HTR-8/SVneo (cell line): ENCODE measurements around the gene SLC24A4.

ENCODE experiments used
- DNase-seq: peaks from one replicate; pipeline ENCODE4 v3.0.0; 2011; ENCODE audit warnings: low spot score, mixed read lengths; ENCODE audit not compliant: insufficient read length
- FAIRE-seq: peaks from 2 replicates; lab custom pipeline; 2011; peaks lifted over from hg19 to GRCh38; lab: Jason Lieb, UNC

Gene SLC24A4

GRCh38 chr14:92470215-92470614, 147.2 kb downstream of the SLC24A4 start:
- DNase-seq (no peak), FAIRE-seq (no peak)

GRCh38 chr14:92470811-92471210, 147.8 kb downstream of the SLC24A4 start:
- FAIRE-seq = no peak
- no peak for DNase-seq

DNA sequence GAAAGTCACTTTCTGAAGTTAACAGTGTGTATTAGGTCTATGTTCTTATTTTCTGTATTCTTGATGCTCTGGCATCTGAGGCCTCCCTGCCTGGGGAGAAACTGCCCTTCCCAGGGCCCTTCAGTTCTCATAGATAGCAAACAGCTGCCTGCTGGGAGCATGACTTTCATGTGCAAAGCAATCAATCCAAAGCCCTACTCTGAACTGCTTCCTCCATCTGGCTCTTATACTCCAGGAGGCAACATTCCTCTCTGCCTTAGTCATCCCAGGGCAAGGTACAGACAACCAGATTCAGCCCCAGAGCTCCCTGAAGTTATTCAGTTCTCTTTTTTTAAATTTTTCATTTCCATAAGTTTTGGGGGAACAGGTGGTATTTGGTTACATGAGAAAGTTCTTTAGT, 149.0 kb downstream of the SLC24A4 start:
- FAIRE-seq (no peak), DNase-seq (peak; percentile 78)

DNA sequence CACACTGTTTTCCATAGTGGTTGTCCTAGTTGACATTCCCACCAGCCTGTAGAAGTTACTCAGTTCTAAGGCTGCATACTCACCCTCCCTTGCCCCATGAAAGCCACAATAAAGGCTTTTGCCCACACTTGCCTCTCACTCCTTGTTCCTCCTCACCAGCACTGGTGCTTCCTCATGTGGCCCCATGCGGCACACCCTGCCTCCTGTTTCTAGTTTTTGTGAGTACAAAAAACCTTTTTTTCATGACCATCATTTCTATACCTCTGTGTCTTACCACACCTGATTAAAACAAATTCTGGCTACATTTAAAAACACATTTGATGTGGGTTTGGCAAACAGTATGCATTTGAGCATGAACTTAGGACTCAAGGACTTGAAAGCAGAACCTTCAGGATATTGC, 149.9 kb downstream of the SLC24A4 start:
- DNase-seq (no peak), FAIRE-seq (no peak)

DNA sequence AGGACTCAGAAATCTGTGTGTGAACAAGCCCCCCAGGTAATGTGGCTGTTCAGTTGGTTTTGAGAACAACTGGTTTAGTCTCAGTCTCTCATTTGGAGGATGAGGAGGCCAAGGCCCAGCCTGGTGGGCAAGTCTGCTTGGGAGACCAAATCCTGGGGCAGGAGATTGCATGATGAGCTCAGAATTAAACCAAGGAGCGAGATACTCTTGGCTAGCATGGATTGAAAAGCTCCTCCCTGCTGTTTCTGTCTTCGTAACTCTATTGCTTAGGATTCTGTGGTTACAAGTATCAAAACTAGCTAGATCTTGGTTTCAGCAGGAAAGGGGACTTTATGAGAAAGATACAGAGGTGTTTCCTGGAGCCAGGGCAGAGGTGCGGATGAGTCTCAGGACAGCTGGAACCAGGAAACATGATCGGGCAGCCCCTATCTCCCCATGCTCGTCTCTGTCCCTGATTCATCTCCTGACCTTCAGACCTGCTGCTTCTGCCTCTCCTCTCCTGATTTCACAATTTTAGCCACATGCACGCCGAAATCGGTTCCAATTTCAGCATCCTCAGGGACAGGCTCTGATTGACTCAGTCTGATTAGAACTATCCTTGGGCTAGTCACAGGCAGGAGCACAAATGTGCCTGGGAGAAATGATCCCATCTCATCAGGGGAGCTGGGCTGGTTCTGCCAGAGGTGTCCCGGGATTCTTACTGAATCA, 150.4 kb downstream of the SLC24A4 start:
- FAIRE-seq = peak; percentile 40
- peak; percentile 58 for DNase-seq

DNA sequence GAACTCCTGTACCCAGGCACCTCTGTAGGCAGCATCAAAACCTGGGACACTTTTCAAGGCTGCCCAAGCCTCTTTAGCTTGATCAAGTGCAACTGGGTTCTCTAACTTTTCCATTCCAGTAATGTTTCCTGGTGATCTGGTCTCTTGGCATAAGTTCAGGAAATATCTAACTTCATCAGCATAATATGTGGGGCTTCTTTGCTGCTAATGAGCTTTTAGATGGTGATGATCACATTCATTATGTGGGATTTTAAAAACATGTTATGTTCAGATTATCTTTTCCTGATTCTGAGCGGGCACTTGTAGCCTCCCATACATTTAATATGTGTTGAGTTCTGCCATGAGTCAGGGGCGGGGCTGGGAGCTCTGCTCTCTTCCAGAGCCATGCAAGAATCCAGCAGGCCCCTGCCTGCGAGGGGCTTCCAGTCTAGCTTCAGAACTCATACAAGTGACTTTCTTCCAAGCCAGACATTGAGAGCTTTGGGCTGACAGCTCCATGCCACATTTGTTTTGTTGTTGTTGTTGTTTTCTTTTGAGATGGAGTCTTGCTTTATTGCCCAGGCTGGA, 151.1 kb downstream of the SLC24A4 start:
- no peak for DNase-seq
- FAIRE-seq = no peak

- FAIRE-seq = no peak
- DNase-seq = no peak
Observed at GRCh38 chr14:92475037-92475436, 152.1 kb downstream of the SLC24A4 start.

- FAIRE-seq (no peak), DNase-seq (no peak)
Observed at GRCh38 chr14:92475451-92476187, 152.7 kb downstream of the SLC24A4 start.

- DNase-seq = no peak
- no peak for FAIRE-seq
Observed at GRCh38 chr14:92480856-92481255, 157.9 kb downstream of the SLC24A4 start.

- FAIRE-seq (no peak), DNase-seq (no peak)
Observed at GRCh38 chr14:92481386-92481785, 158.4 kb downstream of the SLC24A4 start.

DNA sequence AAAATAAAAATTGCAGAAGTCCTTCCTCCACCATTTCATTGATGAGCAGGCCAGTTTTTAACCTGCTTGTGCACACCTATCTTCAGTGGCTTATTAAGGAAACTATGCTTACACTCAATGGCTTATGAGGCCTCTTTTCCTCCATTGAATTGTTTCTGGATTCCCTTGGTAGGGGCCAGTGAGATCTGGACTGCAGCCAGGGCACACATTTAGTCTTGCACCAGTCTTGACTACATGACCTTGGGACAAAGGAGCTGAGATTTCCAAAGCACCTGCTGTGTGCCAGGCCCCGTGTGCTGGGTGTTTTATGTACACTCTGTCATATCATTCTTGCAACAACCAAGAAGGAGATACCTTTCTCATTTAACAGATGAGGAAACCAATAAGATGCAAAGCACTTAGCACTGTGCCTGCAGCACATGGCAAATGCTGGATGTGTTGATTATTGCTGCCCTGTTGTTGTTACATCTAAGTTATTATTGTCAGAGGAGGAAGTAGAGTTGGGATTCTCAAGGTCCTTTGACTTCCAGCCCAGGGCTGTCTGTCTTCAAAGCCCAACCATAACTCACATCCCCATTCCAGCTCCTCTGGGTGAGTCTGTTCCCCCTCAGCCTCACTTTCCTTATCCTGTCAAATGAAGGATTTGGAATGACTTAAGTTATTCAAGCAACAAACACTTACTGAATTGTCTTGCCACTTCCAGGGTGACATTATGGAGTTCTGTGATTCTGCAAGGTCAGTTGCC, 159.0 kb downstream of the SLC24A4 start:
- DNase-seq (no peak), FAIRE-seq (no peak)

DNA sequence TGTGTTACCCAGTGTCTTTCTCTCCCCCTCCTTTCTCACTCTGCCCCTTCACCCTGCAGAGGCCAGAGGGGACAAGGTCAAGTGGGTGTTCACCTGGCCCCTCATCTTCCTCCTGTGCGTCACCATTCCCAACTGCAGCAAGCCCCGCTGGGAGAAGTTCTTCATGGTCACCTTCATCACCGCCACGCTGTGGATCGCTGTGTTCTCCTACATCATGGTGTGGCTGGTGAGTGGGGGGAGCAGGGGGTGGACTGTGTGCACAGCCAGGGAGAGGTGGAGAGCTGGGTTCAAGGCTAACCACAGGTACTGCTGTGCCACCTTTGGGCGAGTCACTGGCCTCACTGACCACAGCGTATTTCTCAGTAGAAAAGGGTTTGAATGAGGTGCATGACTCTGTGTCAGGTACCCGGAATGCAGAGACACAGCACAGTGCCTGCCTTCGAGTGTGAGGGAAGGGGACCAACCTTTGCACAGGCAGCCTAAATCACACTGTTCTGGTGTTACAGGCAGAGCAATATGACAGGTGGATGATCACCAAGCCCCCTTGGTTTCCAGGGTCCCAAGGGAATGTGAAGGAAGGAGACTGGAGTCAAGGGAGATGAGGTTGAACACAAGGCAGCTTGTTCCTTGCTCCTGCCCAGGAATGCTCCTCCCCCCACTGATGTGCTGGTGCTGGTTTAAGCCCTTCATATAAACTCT, 159.8 kb downstream of the SLC24A4 start:
- FAIRE-seq = no peak
- no peak for DNase-seq

DNA sequence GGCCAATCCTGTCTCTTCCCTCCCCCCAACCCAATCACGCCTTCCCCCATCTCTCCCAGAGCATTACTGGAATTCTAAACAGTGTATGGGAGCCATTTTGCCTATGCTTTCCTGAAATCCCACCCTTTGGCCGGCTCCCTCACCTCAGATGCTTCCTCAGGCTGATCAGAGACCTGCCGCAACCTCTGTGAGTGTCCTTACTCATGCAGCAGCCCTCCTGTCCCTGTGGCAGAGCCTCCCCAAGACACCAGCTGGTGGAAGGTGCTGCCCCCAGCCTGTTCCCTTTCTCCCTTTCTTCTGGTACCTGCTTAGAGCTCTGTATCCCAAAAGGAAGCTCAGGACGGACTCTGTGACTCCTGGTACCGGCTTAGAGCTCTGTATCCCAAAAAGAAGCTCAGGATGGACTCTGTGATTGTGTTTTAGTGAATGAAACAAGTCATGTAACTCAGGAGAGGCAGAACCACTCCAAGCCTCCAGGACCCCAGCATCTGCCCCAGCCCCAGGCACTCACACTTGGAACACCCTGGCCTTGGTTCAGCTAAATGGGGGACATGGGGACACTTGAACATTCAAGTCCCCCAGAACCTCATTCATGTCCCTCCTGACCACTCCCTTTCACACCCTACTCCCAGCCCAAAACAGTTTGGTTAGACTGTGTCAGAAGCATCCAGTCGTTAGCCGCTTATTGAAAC, 161.3 kb downstream of the SLC24A4 start:
- FAIRE-seq = no peak
- no peak for DNase-seq

DNA sequence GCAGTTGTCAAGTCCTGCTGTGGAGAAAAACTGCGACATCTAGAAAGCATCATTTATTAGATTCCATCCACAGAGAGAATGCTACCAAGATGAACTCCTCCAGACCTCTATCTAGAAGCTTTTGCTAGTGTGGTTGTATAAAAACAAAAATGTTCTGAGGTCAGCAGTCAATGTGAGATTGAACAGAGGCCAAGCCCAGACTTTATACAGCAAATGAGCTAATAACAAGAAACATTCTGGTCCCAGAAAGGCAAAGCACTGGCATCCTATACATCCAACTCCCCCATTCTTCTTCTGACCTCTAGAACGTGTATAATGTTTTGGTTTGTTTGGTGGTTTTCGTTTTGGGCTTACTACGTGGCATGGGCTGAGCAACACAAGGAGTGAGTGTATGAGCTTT, 163.9 kb downstream of the SLC24A4 start:
- DNase-seq (no peak), FAIRE-seq (no peak)

GRCh38 chr14:92487513-92488133, 164.7 kb downstream of the SLC24A4 start:
- FAIRE-seq (peak; percentile 42), DNase-seq (no peak)

GRCh38 chr14:92489394-92490238, 166.7 kb downstream of the SLC24A4 start:
- no peak for DNase-seq
- peak; percentile 69 for FAIRE-seq

GRCh38 chr14:92490239-92490959, 167.4 kb downstream of the SLC24A4 start:
- DNase-seq = no peak
- FAIRE-seq = no peak

DNA sequence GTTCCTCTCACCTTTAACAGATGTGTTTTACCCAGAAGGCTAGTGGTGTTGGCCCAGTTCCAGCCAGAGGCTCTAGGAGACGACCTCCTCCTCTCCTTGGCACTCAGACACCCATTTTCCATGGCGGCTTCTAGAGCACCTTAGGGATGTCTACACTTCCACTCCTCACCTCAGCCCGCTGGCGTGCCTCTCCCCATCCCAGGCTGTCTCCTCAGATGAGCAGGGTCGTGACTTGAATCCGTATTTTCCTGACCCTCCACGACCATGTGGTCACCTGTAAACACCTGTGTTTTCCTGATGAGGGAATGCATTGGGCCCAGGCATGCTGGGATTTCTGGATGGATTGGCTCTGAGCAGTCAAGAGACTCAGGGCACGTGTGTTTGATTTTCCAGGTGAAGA, 168.8 kb downstream of the SLC24A4 start:
- no peak for DNase-seq

More for the DNA sequence above, 168.8 kb downstream of the SLC24A4 start:
- FAIRE-seq = no peak
